Measurements from ENCODE around the gene FGF6.

FGF6 gene

GRCh38 chr12:4486980-4487379 lies 41.4 kb upstream of the FGF6 start:
- Histone ChIP-seq H3K4me3 (ENCODE audit: low read depth, low read length, poor library complexity, severe bottlenecking) (no peak overlapping the region), H3F3A (ENCODE audit: insufficient read depth, low read length) (no peaks in the 10 kb centered on the region), H3K9me2 (ENCODE audit: low read depth, low read length) (no peaks in the 10 kb centered on the region), H3K9ac (ENCODE audit: low read length) (no peak overlapping the region), H4K20me1 (ENCODE audit: insufficient read depth, low read length) (no peaks in the 10 kb centered on the region), H3K79me2 (ENCODE audit: insufficient read depth, low read length) (no peaks in the 10 kb centered on the region), H3K9me3 (ENCODE audit: low read length) (no peaks in the 10 kb centered on the region), H3K4me2 (ENCODE audit: low read length) (no peak overlapping the region), H3K4me1 (ENCODE audit: insufficient read depth, low read length, severe bottlenecking) (no peaks in the 10 kb centered on the region), H2AFZ (ENCODE audit: low read length) (no peak overlapping the region), H3K36me3 (ENCODE audit: insufficient read depth, low read length) (peaks cover 25% of the 10 kb centered on the region), H3K27me3 (ENCODE audit: insufficient read depth, low read length) (no peaks in the 10 kb centered on the region), H3K27ac (ENCODE audit: low read depth, low read length, poor library complexity, severe bottlenecking) (no peak overlapping the region)
- no peak for TF ChIP-seq CTCF (IDR thresholded peaks at IDR 0.05; ENCODE audit: low read length)
- TF ChIP-seq EZH2 (IDR thresholded peaks at IDR 0.05; ENCODE audit: borderline replicate concordance, low read length) = no peak

DNA sequence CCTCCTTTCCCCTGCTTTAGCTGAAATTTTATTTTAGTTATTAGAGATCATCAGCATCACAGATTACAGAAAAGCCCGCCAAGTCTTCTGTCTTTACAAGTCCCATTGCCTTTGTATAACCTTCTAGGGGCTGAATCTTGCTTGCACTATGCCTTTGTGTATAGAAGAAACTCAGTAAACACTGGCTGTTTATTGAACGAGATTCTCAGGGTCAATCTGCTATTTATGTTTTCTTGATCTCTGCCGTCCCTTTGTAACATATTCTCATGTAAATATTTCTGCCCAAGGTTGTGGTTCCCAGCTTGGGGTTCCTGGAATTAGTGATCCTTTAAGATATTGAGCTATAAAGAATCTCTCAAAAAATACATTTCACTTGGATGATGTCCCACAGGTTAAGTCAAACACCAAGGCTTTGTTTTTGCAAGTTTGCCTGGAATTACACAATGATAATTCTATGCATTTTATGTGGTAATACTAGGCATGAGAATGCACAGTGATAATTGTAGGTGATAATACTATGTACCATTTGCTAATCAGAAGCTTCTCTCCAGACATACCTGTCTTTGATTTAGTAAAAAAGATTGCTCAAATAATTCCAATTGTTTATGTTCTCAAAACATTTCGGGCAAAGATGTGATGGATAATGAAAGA lies 40.6 kb upstream of the FGF6 start:
- no peak overlapping the region for H3K27ac ChIP-seq (ENCODE audit: low read depth, low read length, poor library complexity, severe bottlenecking)
- no peaks in the 10 kb centered on the region for H3K9me2 ChIP-seq (ENCODE audit: low read depth, low read length)
- no peak overlapping the region for H3K9ac ChIP-seq (ENCODE audit: low read length)
- no peaks in the 10 kb centered on the region for H4K20me1 ChIP-seq (ENCODE audit: insufficient read depth, low read length)
- H3K27me3 ChIP-seq (ENCODE audit: insufficient read depth, low read length) = no peaks in the 10 kb centered on the region
- H3K79me2 ChIP-seq (ENCODE audit: insufficient read depth, low read length) = no peaks in the 10 kb centered on the region
- no peaks in the 10 kb centered on the region for H3F3A ChIP-seq (ENCODE audit: insufficient read depth, low read length)
- no peak overlapping the region for H3K4me3 ChIP-seq (ENCODE audit: low read depth, low read length, poor library complexity, severe bottlenecking)
- no peaks in the 10 kb centered on the region for H3K4me1 ChIP-seq (ENCODE audit: insufficient read depth, low read length, severe bottlenecking)
- TF ChIP-seq EZH2 (IDR thresholded peaks at IDR 0.05; ENCODE audit: borderline replicate concordance, low read length) (no peak), CTCF (IDR thresholded peaks at IDR 0.05; ENCODE audit: low read length) (no peak)
- H2AFZ ChIP-seq (ENCODE audit: low read length) = no peak overlapping the region
- H3K9me3 ChIP-seq (ENCODE audit: low read length) = no peaks in the 10 kb centered on the region
- H3K4me2 ChIP-seq (ENCODE audit: low read length) = no peak overlapping the region
- H3K36me3 ChIP-seq (ENCODE audit: insufficient read depth, low read length) = peaks cover 25% of the 10 kb centered on the region

- H2AFZ ChIP-seq (ENCODE audit: low read length) = no peak overlapping the region
- H3F3A ChIP-seq (ENCODE audit: insufficient read depth, low read length) = no peaks in the 10 kb centered on the region
- no peaks in the 10 kb centered on the region for H3K9me2 ChIP-seq (ENCODE audit: low read depth, low read length)
- H3K79me2 ChIP-seq (ENCODE audit: insufficient read depth, low read length) = no peaks in the 10 kb centered on the region
- no peak overlapping the region for H3K9ac ChIP-seq (ENCODE audit: low read length)
- no peaks in the 10 kb centered on the region for H3K4me1 ChIP-seq (ENCODE audit: insufficient read depth, low read length, severe bottlenecking)
- H3K36me3 ChIP-seq (ENCODE audit: insufficient read depth, low read length) = peaks cover 9% of the 10 kb centered on the region; the same call in 1 of the 2 replicates
- H3K9me3 ChIP-seq (ENCODE audit: low read length) = peaks cover 7% of the 10 kb centered on the region; the same call in 1 of the 2 replicates
- H3K4me2 ChIP-seq (ENCODE audit: low read length) = no peak overlapping the region
- TF ChIP-seq EZH2 (IDR thresholded peaks at IDR 0.05; ENCODE audit: borderline replicate concordance, low read length) (no peak), CTCF (IDR thresholded peaks at IDR 0.05; ENCODE audit: low read length) (no peak)
- H4K20me1 ChIP-seq (ENCODE audit: insufficient read depth, low read length) = no peaks in the 10 kb centered on the region
- H3K27me3 ChIP-seq (ENCODE audit: insufficient read depth, low read length) = no peaks in the 10 kb centered on the region
- no peak overlapping the region for H3K27ac ChIP-seq (ENCODE audit: low read depth, low read length, poor library complexity, severe bottlenecking)
- H3K4me3 ChIP-seq (ENCODE audit: low read depth, low read length, poor library complexity, severe bottlenecking) = no peak overlapping the region
Observed at GRCh38 chr12:4483885-4484823, 38.5 kb upstream of the FGF6 start.

All from OCI-LY1 (cell line).